Measurements from ENCODE around the gene GLT1D1.

GRCh38 chr12:128992116-128992515, 138.8 kb downstream of the GLT1D1 start:
- no peak for TF ChIP-seq CTCF (IDR thresholded peaks at IDR 0.05)
- TF ChIP-seq POLR2AphosphoS5 (IDR thresholded peaks at IDR 0.05), result no peak

Data from breast epithelium (tissue), 3 donors.